ENCODE results near the gene PRKRIP1.

GRCh38 chr7:102389810-102390209, 6.4 kb upstream of the PRKRIP1 start:
- no peak for TF ChIP-seq CTCF (IDR thresholded peaks at IDR 0.05)
- TF ChIP-seq POLR2A (IDR thresholded peaks at IDR 0.05), result no peak
- TF ChIP-seq EP300 (IDR thresholded peaks at IDR 0.05), result no peak
